ENCODE data around the gene KANK2. TPM values are rescaled to one million over a fixed set of nuclear protein-coding genes. Genes with fewer than 3 reads are reported as not detected.

Gene KANK2
- total RNA-seq, 2 donors from 2014 or later: 647 to 689 TPM

DNA sequence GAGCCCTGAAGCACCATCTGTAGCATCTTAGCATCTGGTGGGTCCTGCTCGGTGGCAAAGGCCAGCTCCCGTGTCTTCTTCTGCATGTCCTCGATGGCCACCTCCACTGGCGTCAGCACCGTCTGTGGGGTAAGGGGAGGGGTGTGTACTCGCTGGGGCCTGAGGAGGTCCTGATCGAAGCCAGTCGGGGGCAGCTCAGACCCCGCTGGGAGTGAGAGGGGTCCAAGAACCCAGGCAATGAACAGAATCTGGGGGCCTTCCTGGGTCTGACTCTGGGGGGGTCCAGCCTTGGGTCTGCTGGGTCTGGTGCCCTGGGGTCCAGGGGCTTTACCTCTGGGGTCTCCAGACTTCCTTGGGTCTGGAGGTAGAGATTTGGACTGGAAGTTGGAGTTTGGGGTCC lies 3.6 kb upstream of the KANK2 start:
- H3K4me1 ChIP-seq (ENCODE audit: control insufficient read depth in 1 of 2, low read depth in 2 of 2): peaks cover 28 to 48% of the 10 kb centered on the region in 2 donors
- ATAC-seq (ENCODE audit: insufficient number of reproducible peaks, low FRiP score, low read depth): no peak
- TF ChIP-seq, protein P1, sequence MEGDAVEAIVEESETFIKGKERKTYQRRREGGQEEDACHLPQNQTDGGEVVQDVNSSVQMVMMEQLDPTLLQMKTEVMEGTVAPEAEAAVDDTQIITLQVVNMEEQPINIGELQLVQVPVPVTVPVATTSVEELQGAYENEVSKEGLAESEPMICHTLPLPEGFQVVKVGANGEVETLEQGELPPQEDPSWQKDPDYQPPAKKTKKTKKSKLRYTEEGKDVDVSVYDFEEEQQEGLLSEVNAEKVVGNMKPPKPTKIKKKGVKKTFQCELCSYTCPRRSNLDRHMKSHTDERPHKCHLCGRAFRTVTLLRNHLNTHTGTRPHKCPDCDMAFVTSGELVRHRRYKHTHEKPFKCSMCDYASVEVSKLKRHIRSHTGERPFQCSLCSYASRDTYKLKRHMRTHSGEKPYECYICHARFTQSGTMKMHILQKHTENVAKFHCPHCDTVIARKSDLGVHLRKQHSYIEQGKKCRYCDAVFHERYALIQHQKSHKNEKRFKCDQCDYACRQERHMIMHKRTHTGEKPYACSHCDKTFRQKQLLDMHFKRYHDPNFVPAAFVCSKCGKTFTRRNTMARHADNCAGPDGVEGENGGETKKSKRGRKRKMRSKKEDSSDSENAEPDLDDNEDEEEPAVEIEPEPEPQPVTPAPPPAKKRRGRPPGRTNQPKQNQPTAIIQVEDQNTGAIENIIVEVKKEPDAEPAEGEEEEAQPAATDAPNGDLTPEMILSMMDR (IDR thresholded peaks at IDR 0.05): no peak

DNA sequence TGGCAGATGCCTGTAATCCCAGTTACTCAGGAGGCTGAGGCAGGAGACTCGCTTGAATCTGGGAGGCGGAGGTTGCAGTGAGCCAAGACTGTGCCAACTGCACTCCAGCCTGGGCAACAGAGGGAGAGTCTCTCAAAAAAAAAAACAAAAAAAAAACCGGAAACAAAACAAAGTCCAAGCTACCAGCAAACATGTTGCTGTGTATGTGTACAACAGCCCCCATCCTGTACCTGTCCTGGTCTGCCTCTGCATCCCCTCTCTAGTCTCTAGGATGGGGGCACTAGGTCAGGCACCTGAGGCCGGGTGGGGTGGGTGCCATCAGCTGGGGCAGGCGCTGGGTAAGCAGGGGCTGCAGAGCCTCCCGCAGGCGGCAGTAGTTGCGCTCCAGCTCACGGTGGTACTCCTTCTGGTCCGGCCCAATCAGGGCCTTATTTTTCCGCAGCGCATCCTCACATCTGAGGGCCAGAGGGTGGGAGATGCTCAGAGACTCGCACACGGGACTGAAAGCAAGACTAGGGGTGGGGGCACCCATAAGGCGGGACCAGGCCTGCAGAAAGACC lies 2.8 kb upstream of the KANK2 start:
- Histone ChIP-seq H3K4me3 (no peak overlapping the region), H3K36me3 (no peaks in the 10 kb centered on the region), H3K9me3 (no peaks in the 10 kb centered on the region), H3K4me1 (ENCODE audit: control insufficient read depth in 1 of 2, low read depth in 2 of 2) (peaks cover 30 to 51% of the 10 kb centered on the region in 2 donors), H3K27me3 (replicated peaks; ENCODE audit: insufficient read depth) (no peaks in the 10 kb centered on the region), H3K27ac (peak overlapping the region; percentile 95 to 99)
- DNase-seq (ENCODE audit: low spot score): no peak
- TF ChIP-seq, protein P1 (IDR thresholded peaks at IDR 0.05): no peak
- no peak for ATAC-seq (ENCODE audit: insufficient number of reproducible peaks, low FRiP score, low read depth)

More for the DNA sequence above, 3.6 kb upstream of the KANK2 start:
- no peak overlapping the region for H3K4me3 ChIP-seq
- H3K27me3 ChIP-seq (replicated peaks; ENCODE audit: insufficient read depth): no peaks in the 10 kb centered on the region
- peak overlapping the region; percentile 95 to 99 for H3K27ac ChIP-seq
- no peak for DNase-seq (ENCODE audit: low spot score)
- H3K36me3 ChIP-seq: no peaks in the 10 kb centered on the region
- no peaks in the 10 kb centered on the region for H3K9me3 ChIP-seq

DNA sequence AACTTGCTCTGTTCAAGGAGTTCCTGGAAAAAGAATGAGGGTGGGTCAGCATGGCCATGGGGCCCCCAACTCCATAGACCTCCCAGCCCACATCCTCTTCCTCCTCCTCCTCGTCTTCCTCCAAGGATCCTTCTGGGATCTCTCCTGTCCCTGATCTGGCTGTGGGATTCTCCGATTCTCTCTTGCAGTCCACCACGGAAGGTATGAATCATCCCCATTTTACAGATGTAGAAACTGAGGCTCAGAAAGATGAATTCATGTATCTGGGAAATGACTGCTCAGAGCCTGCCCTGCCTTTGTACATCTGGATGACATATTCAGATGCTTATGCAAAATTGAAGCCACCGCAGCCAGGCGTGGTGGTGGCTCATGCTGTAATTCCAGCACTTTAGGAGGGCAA lies 2.2 kb upstream of the KANK2 start:
- DNase-seq (ENCODE audit: low spot score) (no peak), ATAC-seq (ENCODE audit: insufficient number of reproducible peaks, low FRiP score, low read depth) (no peak)
- Histone ChIP-seq H3K4me3 (no peak overlapping the region), H3K4me1 (ENCODE audit: control insufficient read depth in 1 of 2, low read depth in 2 of 2) (peaks cover 30 to 51% of the 10 kb centered on the region in 2 donors), H3K27me3 (replicated peaks; ENCODE audit: insufficient read depth) (no peaks in the 10 kb centered on the region), H3K27ac (peak overlapping the region; percentile 95 to 99), H3K9me3 (no peaks in the 10 kb centered on the region), H3K36me3 (no peaks in the 10 kb centered on the region)
- TF ChIP-seq, protein P1 (IDR thresholded peaks at IDR 0.05): no peak

DNA sequence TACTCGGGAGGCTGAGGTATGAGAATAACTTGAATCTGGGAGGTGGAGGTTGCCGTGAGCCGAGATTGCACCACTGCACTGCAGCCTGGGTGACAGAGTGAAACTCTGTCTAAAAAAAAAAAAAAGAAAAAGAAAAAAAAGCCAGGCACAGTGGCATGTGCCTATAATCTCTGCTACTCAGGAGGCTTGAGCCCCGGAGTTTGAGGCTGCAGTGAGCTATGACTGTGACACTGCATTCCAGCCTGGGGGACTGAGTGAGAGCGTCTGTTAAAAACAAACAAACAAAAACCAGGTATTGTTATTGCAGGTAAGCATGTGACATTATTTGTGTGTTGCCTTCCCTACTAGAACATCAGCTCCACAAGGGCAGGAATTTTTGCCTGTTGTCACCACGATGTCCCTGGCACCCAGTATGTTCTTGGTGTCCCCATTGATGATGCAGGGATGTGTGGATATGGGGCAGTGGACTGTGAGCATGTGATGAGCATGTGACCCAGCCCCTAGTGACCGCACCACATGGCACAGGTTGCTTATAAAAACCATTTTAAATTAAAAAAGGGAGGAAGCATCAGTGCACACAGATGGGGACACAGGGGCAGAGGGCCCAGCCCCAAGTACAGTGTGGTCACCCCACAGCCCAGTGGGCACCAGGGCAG lies 1.6 kb upstream of the KANK2 start:
- ATAC-seq (ENCODE audit: insufficient number of reproducible peaks, low FRiP score, low read depth) (no peak), DNase-seq (ENCODE audit: low spot score) (no peak)
- peaks cover 24 to 51% of the 10 kb centered on the region in 2 donors for H3K4me1 ChIP-seq (ENCODE audit: control insufficient read depth in 1 of 2, low read depth in 2 of 2)

DNA sequence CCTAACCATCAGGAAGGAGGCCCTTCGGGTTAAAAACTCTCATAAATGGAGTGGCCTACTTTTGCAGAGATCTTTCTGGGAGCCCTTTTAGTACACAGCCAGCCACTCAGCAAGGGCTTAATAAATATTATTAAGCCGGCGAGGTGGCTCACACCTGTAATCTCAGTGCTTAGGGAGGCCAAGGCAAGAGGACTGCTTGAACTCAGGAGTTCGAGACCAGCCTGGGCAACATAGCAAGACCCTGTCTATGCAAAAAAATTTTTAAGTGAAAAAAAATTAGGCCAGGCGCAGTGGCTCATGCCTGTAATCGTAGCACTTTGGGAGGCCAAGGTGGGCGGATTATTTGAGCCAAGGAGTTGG lies 810 bp upstream of the KANK2 start:
- peaks cover 11% of the 10 kb centered on the region for H3K36me3 ChIP-seq
- no peaks in the 10 kb centered on the region for H3K27me3 ChIP-seq (replicated peaks; ENCODE audit: insufficient read depth)
- H3K4me3 ChIP-seq: peak overlapping the region; percentile 99
- peak overlapping the region; percentile 95 to 99 for H3K27ac ChIP-seq
- TF ChIP-seq, protein P1 (IDR thresholded peaks at IDR 0.05): no peak
- peaks cover 30 to 53% of the 10 kb centered on the region in 2 donors for H3K4me1 ChIP-seq (ENCODE audit: control insufficient read depth in 1 of 2, low read depth in 2 of 2)
- ATAC-seq (ENCODE audit: insufficient number of reproducible peaks, low FRiP score, low read depth) (no peak), DNase-seq (ENCODE audit: low spot score) (no peak)
- H3K9me3 ChIP-seq: no peaks in the 10 kb centered on the region

More for the DNA sequence above, 1.6 kb upstream of the KANK2 start:
- no peaks in the 10 kb centered on the region for H3K9me3 ChIP-seq
- peaks cover 4% of the 10 kb centered on the region for H3K36me3 ChIP-seq
- TF ChIP-seq, protein P1 (IDR thresholded peaks at IDR 0.05): no peak
- H3K4me3 ChIP-seq: no peak overlapping the region
- peak overlapping the region; percentile 95 to 99 for H3K27ac ChIP-seq
- no peaks in the 10 kb centered on the region for H3K27me3 ChIP-seq (replicated peaks; ENCODE audit: insufficient read depth)

Data from thoracic aorta (tissue), 2 donors.